ENCODE results near the gene P2RY6. TPM values are rescaled to one million over a fixed set of nuclear protein-coding genes. Genes with fewer than 3 reads are reported as not detected.

Gene P2RY6
- total RNA-seq, 2 experiments from 2014 or later: not detected

GRCh38 chr11:73265853-73266645 is 6.1 kb upstream of the P2RY6 start:
- Histone ChIP-seq H3K27me3 (ENCODE audit: control insufficient read depth in 1 of 2, insufficient read depth in 2 of 2, low read length in 2 of 2) (peaks cover 19 to 24% of the 10 kb centered on the region in 2 experiments), H3K4me1 (ENCODE audit: insufficient read depth, low read length) (no peaks in the 10 kb centered on the region), H3K9me3 (ENCODE audit: control insufficient read depth in 1 of 2, insufficient read depth in 1 of 2, low read length in 2 of 2) (peaks cover 0 to 5% of the 10 kb centered on the region in 2 experiments), H3K4me3 (ENCODE audit: low read length) (no peak overlapping the region), H3K36me3 (ENCODE audit: insufficient read depth, low read length) (no peaks in the 10 kb centered on the region), H3K27ac (ENCODE audit: low read depth in 1 of 2, low read length in 2 of 2) (no peak overlapping the region)
- Mint-ChIP-seq H3K27me3 (peaks cover 54% of the 10 kb centered on the region), H3K27ac (no peak overlapping the region), H3K4me1 (ENCODE audit: low read depth) (no peaks in the 10 kb centered on the region), H3K9me3 (no peaks in the 10 kb centered on the region), H3K36me3 (ENCODE audit: low read depth) (no peaks in the 10 kb centered on the region), H3K4me3 (no peak overlapping the region)
- DNase-seq (no peak), ATAC-seq (ENCODE audit: poor library complexity) (no peak)
- intact Hi-C loops (cut with DNase I, micrococcal nuclease): no loop called here
- no peak for TF ChIP-seq CTCF (IDR thresholded peaks at IDR 0.05)
- ChIA-PET POLR2A (no interaction called here), CTCF (no interaction called here)

GRCh38 chr11:73266646-73267020 is 5.5 kb upstream of the P2RY6 start:
- no peak overlapping the region for H3K27ac ChIP-seq (ENCODE audit: low read depth in 1 of 2, low read length in 2 of 2)
- H3K36me3 ChIP-seq (ENCODE audit: insufficient read depth, low read length): no peaks in the 10 kb centered on the region
- ATAC-seq (ENCODE audit: poor library complexity) (no peak), DNase-seq (peak in 1 of 14 experiments; percentile 26)
- ChIA-PET CTCF (no interaction called here), POLR2A (no interaction called here)
- Mint-ChIP-seq H3K9me3 (no peaks in the 10 kb centered on the region), H3K4me3 (no peak overlapping the region), H3K4me1 (ENCODE audit: low read depth) (no peaks in the 10 kb centered on the region), H3K36me3 (ENCODE audit: low read depth) (no peaks in the 10 kb centered on the region), H3K27me3 (peaks cover 55% of the 10 kb centered on the region), H3K27ac (no peak overlapping the region)
- no peak overlapping the region for H3K4me3 ChIP-seq (ENCODE audit: low read length)
- H3K27me3 ChIP-seq (ENCODE audit: control insufficient read depth in 1 of 2, insufficient read depth in 2 of 2, low read length in 2 of 2): peaks cover 19 to 24% of the 10 kb centered on the region in 2 experiments
- no peak for TF ChIP-seq CTCF (IDR thresholded peaks at IDR 0.05)
- peaks cover 0 to 5% of the 10 kb centered on the region in 2 experiments for H3K9me3 ChIP-seq (ENCODE audit: control insufficient read depth in 1 of 2, insufficient read depth in 1 of 2, low read length in 2 of 2)
- intact Hi-C loops (cut with DNase I, micrococcal nuclease): no loop called here
- no peaks in the 10 kb centered on the region for H3K4me1 ChIP-seq (ENCODE audit: insufficient read depth, low read length)

GRCh38 chr11:73267122-73267846 is 4.9 kb upstream of the P2RY6 start:
- H3K4me3 ChIP-seq (ENCODE audit: low read length): no peak overlapping the region
- Mint-ChIP-seq H3K9me3 (no peaks in the 10 kb centered on the region), H3K36me3 (ENCODE audit: low read depth) (no peaks in the 10 kb centered on the region), H3K27ac (no peak overlapping the region), H3K4me3 (no peak overlapping the region), H3K4me1 (ENCODE audit: low read depth) (no peaks in the 10 kb centered on the region), H3K27me3 (peaks cover 49% of the 10 kb centered on the region)
- peaks cover 19 to 24% of the 10 kb centered on the region in 2 experiments for H3K27me3 ChIP-seq (ENCODE audit: control insufficient read depth in 1 of 2, insufficient read depth in 2 of 2, low read length in 2 of 2)
- H3K4me1 ChIP-seq (ENCODE audit: insufficient read depth, low read length): no peaks in the 10 kb centered on the region
- no peaks in the 10 kb centered on the region for H3K36me3 ChIP-seq (ENCODE audit: insufficient read depth, low read length)
- ATAC-seq (ENCODE audit: poor library complexity) (no peak), DNase-seq (peak in 1 of 14 experiments; percentile 4)
- ChIA-PET POLR2A (no interaction called here), CTCF (no interaction called here)
- no peak overlapping the region for H3K27ac ChIP-seq (ENCODE audit: low read depth in 1 of 2, low read length in 2 of 2)
- intact Hi-C loops (cut with DNase I, micrococcal nuclease): no loop called here
- TF ChIP-seq CTCF (IDR thresholded peaks at IDR 0.05): no peak
- H3K9me3 ChIP-seq (ENCODE audit: control insufficient read depth in 1 of 2, insufficient read depth in 1 of 2, low read length in 2 of 2): peaks cover 0 to 5% of the 10 kb centered on the region in 2 experiments
